ENCODE measurements around the gene TRPM3.

The TRPM3 gene

DNA sequence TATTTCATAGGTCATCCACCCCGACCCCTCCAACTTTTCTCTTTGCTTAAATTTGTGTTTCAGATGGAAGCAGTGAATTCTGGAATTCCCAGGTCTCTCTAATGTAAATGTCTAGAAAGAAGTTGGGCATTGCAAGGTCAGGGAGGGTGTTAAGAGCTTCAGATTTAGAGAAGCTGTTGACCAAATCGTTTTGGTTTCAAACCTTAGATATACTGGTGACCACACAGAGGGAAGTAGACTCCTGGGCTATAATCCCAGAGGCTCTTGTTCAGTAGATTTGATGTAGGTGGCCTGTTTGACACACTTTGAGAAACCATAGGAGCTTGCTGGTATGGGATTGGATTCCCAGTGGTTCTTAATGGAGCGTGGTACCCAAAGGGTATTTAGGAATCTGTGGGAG lies 569.6 kb downstream of the TRPM3 start:
- H3K4me3 ChIP-seq: no peak overlapping the region
- H3K27ac ChIP-seq: no peak overlapping the region
- DNase-seq (ENCODE audit: low spot score): no peak
- TF ChIP-seq, protein P1, sequence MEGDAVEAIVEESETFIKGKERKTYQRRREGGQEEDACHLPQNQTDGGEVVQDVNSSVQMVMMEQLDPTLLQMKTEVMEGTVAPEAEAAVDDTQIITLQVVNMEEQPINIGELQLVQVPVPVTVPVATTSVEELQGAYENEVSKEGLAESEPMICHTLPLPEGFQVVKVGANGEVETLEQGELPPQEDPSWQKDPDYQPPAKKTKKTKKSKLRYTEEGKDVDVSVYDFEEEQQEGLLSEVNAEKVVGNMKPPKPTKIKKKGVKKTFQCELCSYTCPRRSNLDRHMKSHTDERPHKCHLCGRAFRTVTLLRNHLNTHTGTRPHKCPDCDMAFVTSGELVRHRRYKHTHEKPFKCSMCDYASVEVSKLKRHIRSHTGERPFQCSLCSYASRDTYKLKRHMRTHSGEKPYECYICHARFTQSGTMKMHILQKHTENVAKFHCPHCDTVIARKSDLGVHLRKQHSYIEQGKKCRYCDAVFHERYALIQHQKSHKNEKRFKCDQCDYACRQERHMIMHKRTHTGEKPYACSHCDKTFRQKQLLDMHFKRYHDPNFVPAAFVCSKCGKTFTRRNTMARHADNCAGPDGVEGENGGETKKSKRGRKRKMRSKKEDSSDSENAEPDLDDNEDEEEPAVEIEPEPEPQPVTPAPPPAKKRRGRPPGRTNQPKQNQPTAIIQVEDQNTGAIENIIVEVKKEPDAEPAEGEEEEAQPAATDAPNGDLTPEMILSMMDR (IDR thresholded peaks at IDR 0.05): no peak

DNA sequence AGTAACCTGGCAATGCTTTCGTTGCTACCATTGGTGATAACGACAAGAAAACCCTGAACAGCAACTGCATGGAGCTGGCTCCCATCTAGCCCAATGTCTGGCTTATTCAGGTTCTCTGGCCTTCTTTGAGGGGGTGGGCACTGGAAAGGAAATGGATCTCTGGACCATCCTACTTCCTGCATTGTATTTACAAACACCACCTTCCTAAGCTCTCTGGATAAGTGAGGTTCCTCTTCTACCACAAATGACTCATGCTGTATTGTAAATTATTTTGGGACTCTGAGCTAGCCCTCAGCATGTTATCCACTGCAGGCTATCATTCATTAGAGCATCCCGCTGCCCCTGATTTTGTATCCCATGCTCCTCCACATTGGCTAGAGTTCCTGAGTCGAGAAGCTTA lies 570.0 kb downstream of the TRPM3 start:
- Histone ChIP-seq H3K4me3 (no peak overlapping the region), H3K27ac (no peak overlapping the region)
- TF ChIP-seq, protein P1 (IDR thresholded peaks at IDR 0.05): no peak
- no peak for DNase-seq (ENCODE audit: low spot score)

DNA sequence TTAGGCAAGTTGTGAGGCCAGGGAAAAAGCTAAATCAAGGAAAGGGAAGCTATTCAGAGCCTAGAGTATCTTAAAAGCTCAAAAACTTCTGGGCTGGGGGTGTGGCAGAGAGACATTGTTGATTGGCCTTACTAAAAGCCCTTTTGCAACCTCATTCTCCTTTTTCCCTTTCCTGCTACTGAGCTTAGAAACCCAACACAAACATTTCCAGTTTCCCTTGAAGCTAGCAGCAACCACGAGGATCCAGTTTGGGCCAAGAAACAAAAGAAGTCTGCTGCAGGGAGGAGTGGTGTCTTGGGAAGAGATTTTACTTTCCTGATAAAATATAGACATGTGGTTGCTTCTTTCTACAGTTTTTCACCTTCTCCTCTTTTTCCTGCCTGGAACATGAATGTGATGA lies 571.5 kb downstream of the TRPM3 start:
- TF ChIP-seq, protein P1 (IDR thresholded peaks at IDR 0.05): no peak
- no peak for DNase-seq (ENCODE audit: low spot score)
- Histone ChIP-seq H3K4me3 (no peak overlapping the region), H3K27ac (no peak overlapping the region)

DNA sequence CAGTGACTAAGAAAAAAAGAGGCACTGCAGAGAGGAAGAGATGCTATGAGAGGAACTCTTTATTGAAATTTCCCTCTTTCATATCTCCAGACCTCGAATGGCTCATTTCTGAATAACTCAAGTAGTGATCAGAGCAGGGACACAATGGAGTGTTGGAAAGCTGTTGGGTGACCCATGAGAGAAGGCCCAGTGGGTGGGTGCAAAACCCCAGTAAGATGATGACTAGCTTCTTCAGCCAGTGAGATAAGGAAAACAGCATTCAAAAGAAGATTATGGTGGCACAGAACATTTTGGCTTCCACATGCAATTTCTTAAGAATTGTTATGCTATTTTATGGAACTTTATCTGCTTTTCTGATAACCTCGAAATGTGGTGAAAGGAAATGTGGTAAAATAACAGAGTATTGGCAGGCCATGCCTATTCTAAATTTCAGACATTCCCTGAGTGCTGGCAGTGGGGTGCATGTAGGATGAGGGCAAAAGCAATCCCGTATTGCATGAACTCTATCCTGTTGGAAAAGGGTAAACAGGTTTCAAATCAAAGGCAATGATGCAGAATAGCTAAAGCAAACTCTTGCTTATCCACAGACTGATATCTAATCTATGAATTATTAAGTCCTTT lies 579.0 kb downstream of the TRPM3 start:
- Histone ChIP-seq H3K4me3 (no peak overlapping the region), H3K27ac (no peak overlapping the region)
- DNase-seq (ENCODE audit: low spot score): no peak
- TF ChIP-seq, protein P1 (IDR thresholded peaks at IDR 0.05): no peak

DNA sequence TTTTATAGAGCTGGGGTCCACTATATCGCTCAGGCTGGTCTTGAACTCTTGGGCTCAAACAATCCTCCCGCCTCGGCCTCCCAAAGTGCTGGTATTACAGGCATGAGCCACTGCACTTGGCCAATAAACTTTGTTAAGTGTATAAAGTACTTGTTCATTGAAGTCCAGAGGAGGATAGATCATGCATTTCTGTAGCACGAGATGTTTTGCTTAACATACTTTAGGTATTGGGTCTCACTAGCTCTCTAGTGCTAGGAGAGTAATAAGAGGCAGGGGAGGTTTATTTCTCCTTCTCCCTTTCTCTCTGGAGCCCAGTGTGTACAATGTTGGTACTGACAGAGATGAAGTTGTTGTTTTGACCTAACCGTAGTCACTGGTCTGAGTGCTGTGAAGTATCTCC lies 581.4 kb downstream of the TRPM3 start:
- TF ChIP-seq, protein P1 (IDR thresholded peaks at IDR 0.05): no peak
- no peak overlapping the region for H3K27ac ChIP-seq
- no peak overlapping the region for H3K4me3 ChIP-seq
- no peak for DNase-seq (ENCODE audit: low spot score)

DNA sequence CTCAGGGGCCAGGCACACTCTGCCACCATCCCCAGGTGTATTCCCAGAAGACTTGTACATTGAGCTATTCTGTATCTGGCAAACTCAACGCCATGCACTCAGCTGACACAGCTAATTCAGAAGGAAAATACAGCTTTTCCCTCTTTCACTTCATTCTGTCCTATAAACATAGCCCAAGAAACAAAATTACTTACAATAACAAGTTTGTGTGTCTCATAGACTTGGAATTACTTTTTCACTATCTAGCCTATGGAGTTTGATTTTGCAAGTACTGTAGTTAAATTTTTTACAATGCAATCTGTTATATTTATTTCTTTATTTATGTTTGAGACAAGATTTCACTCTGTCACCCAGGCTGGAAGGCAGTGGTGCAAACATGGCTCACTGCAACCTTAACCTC lies 581.9 kb downstream of the TRPM3 start:
- Histone ChIP-seq H3K4me3 (no peak overlapping the region), H3K27ac (no peak overlapping the region)
- no peak for DNase-seq (ENCODE audit: low spot score)
- TF ChIP-seq, protein P1 (IDR thresholded peaks at IDR 0.05): no peak

DNA sequence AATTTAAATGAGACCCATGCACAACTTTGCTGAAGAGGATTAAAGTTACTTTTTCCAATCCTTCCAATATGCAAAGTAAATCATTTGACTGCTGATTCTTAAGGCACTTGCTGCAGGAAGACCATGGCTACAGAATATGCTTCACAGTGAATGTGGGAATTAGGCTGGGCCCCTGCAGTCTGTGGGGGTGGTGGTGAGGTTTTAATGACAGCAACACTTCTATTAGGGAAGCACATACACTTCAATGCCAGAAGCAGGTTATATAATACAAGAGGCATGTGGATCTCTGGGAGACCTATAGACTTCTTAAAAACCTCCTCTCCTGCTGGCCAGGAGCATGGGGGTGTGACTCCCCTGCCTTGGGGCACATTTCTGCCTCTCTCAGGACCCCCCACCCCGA lies 582.4 kb downstream of the TRPM3 start:
- TF ChIP-seq, protein P1 (IDR thresholded peaks at IDR 0.05): no peak
- Histone ChIP-seq H3K27ac (no peak overlapping the region), H3K4me3 (no peak overlapping the region)
- DNase-seq (ENCODE audit: low spot score): no peak

All from coronary artery (tissue), 2 donors.